Esophagus muscularis mucosa (tissue), 4 donors: ENCODE results near the gene KCNMB2. TPM values are rescaled to one million over a fixed set of nuclear protein-coding genes. Genes with fewer than 3 reads are reported as not detected.

Experiments
- DNase-seq: peaks from one replicate; pipeline ENCODE4 v3.0.0-alpha.2; 2017; ENCODE audit errors: extremely low spot score
- H3K27ac ChIP-seq, 4 donors: fragments of 200-600 bp; sonication (generic); replicated peaks in 1 of 4; 1 replicate in 3 of 4; 2 replicates in 1 of 4; pipeline ENCODE4 v1.5.1; 2016 to 2019; ENCODE audit warnings: mild to moderate bottlenecking in 1 of 4
- H3K27me3 ChIP-seq, 4 donors: fragments of 200-600 bp; sonication (generic); one replicate each; pipeline versions ENCODE4 v1.5.1 to v1.6.0; 2016 to 2019
- H3K36me3 ChIP-seq, 4 donors: fragments of 200-600 bp; sonication (generic); one replicate each; pipeline ENCODE4 v1.5.1; 2016 to 2019
- H3K4me1 ChIP-seq, 4 donors: fragments of 200-600 bp; sonication (generic); one replicate each; pipeline ENCODE4 v1.5.1; 2016 to 2019
- H3K4me3 ChIP-seq, 4 donors: fragments of 200-600 bp; sonication (generic); 1 replicate in 2 of 4; 2 replicates in 2 of 4; pipeline ENCODE4 v1.5.1; 2016 to 2019; ENCODE audit warnings: mild to moderate bottlenecking in 4 of 4, moderate library complexity in 1 of 4
- H3K9me3 ChIP-seq, 4 donors: fragments of 200-600 bp; sonication (generic); 1 replicate in 3 of 4; 2 replicates in 1 of 4; pipeline ENCODE4 v1.5.1; 2016 to 2019
- CTCF ChIP-seq, 3 experiments: fragments of 200-600 bp in 2 of 3; fragments of 450-650 bp in 1 of 3; sonication (generic) in 2 of 3; IDR thresholded peaks; one replicate each; pipeline ENCODE4 v1.5.1; 2017 to 2019; ENCODE audit warnings: antibody characterized with exemption in 3 of 3, mild to moderate bottlenecking in 2 of 3, moderate library complexity in 1 of 3
- EP300 ChIP-seq: sonication (generic); formaldehyde crosslinking; IDR thresholded peaks from one replicate; pipeline ENCODE4 v1.6.1; 2017; ENCODE audit warnings: antibody characterized with exemption
- POLR2A ChIP-seq: fragments of 450-650 bp; IDR thresholded peaks from one replicate; pipeline ENCODE4 v1.6.1; 2017; ENCODE audit warnings: antibody characterized with exemption, moderate library complexity, mild to moderate bottlenecking, low read depth
- POLR2AphosphoS5 ChIP-seq, 2 donors: sonication (generic); formaldehyde crosslinking; IDR thresholded peaks; one replicate each; pipeline ENCODE4 v1.6.1; 2017; ENCODE audit warnings: antibody characterized with exemption in 2 of 2
- WGBS: methylation state at CpG from one replicate; pipeline ENCODE4 v1.1.5; 2018; 5-methylcytosine and 5-hydroxymethylcytosine counted together
- intact Hi-C: fragments of 100-400 bp; cut with DNase I; formaldehyde crosslinking; loops from one replicate; pipeline ENCODE4 v1.15.1; 2023
- total RNA-seq, 4 donors: library from RNA; depleted of rRNA; stranded (reverse); fragments of >200 nt; gene quantifications; one replicate each; pipeline versions ENCODE4 v1.1.0 to v1.2.1, GENCODE V29; 2016

KCNMB2 gene
- total RNA-seq, 4 donors from 2014 or later: 0.17 to 0.40 TPM; not detected in 2

GRCh38 chr3:178802993-178803693, 266.9 kb downstream of the KCNMB2 start:
- Histone ChIP-seq H3K4me1 (no peaks in the 10 kb centered on the region), H3K27me3 (no peaks in the 10 kb centered on the region), H3K36me3 (no peaks in the 10 kb centered on the region), H3K9me3 (no peaks in the 10 kb centered on the region), H3K27ac (no peak overlapping the region), H3K4me3 (no peak overlapping the region)
- intact Hi-C loops: no loop called here
- DNase-seq: peak; percentile 70
- WGBS: 92% methylated on average over 3 of the region's 3 CpGs
- TF ChIP-seq EP300: no peak
- no peak for TF ChIP-seq POLR2A
- no peak for TF ChIP-seq CTCF (IDR thresholded peaks at IDR 0.05)
- TF ChIP-seq POLR2AphosphoS5 (IDR thresholded peaks at IDR 0.05): no peak

- Histone ChIP-seq H3K4me1 (no peaks in the 10 kb centered on the region), H3K9me3 (no peaks in the 10 kb centered on the region), H3K27ac (no peak overlapping the region), H3K36me3 (no peaks in the 10 kb centered on the region), H3K27me3 (no peaks in the 10 kb centered on the region), H3K4me3 (no peak overlapping the region)
- TF ChIP-seq POLR2A (no peak), POLR2AphosphoS5 (IDR thresholded peaks at IDR 0.05) (no peak), EP300 (no peak), CTCF (IDR thresholded peaks at IDR 0.05) (no peak)
- intact Hi-C loops: no loop called here
- no peak for DNase-seq
Measured at GRCh38 chr3:178804606-178805005, 268.4 kb downstream of the KCNMB2 start.

- Histone ChIP-seq H3K9me3 (no peaks in the 10 kb centered on the region), H3K27me3 (no peaks in the 10 kb centered on the region), H3K4me3 (no peak overlapping the region), H3K27ac (no peak overlapping the region), H3K36me3 (no peaks in the 10 kb centered on the region), H3K4me1 (peaks cover 0 to 5% (median 1%) of the 10 kb centered on the region in 4 donors)
- 95% methylated on average over 7 of the region's 7 CpGs for WGBS
- intact Hi-C loops: no loop called here
- no peak for DNase-seq
- no peak for TF ChIP-seq POLR2AphosphoS5 (IDR thresholded peaks at IDR 0.05)
- TF ChIP-seq CTCF (IDR thresholded peaks at IDR 0.05): no peak
- TF ChIP-seq POLR2A: no peak
- TF ChIP-seq EP300: no peak
Measured at GRCh38 chr3:178805741-178806140, 269.5 kb downstream of the KCNMB2 start.

GRCh38 chr3:178806651-178807050, 270.4 kb downstream of the KCNMB2 start:
- no peak for TF ChIP-seq POLR2AphosphoS5 (IDR thresholded peaks at IDR 0.05)
- TF ChIP-seq POLR2A: no peak
- TF ChIP-seq EP300: no peak
- TF ChIP-seq CTCF (IDR thresholded peaks at IDR 0.05): no peak
- H3K27me3 ChIP-seq: no peaks in the 10 kb centered on the region
- H3K4me1 ChIP-seq: peaks cover 0 to 5% (median 1%) of the 10 kb centered on the region in 4 donors
- no peaks in the 10 kb centered on the region for H3K9me3 ChIP-seq
- H3K4me3 ChIP-seq: no peak overlapping the region
- H3K27ac ChIP-seq: no peak overlapping the region
- DNase-seq: no peak
- WGBS: 76% methylated on average over 1 of the region's 1 CpG
- intact Hi-C loops: no loop called here
- no peaks in the 10 kb centered on the region for H3K36me3 ChIP-seq

- Histone ChIP-seq H3K27ac (no peak overlapping the region), H3K9me3 (no peaks in the 10 kb centered on the region), H3K4me1 (peaks cover 0 to 5% (median 1%) of the 10 kb centered on the region in 4 donors), H3K36me3 (no peaks in the 10 kb centered on the region), H3K27me3 (no peaks in the 10 kb centered on the region), H3K4me3 (no peak overlapping the region)
- intact Hi-C loops: no loop called here
- 96% methylated on average over 1 of the region's 1 CpG for WGBS
- no peak for TF ChIP-seq CTCF (IDR thresholded peaks at IDR 0.05)
- no peak for DNase-seq
Measured at GRCh38 chr3:178807694-178808093, 271.5 kb downstream of the KCNMB2 start.
